ENCODE results near the gene PPP1R15A. TPM values are rescaled to one million over a fixed set of nuclear protein-coding genes. Genes with fewer than 3 reads are reported as not detected.
A peak's percentile ranks its signal among the peaks of the same experiment; 100 is the strongest.

PPP1R15A gene
- total RNA-seq, 2 experiments from 2014 or later: 23.4 to 31.7 TPM

- Histone ChIP-seq H3K79me2 (ENCODE audit: insufficient read depth, low read depth, low read length) (no peaks in the 10 kb centered on the region), H3K9me3 (ENCODE audit: low read length) (no peaks in the 10 kb centered on the region), H2AFZ (ENCODE audit: low read length) (peak within 1 kb of the TSS; percentile 61), H3K4me2 (ENCODE audit: low read length) (peak within 1 kb of the TSS; percentile 84), H3K9me2 (ENCODE audit: insufficient read depth, low read length) (no peaks in the 10 kb centered on the region), H4K20me1 (ENCODE audit: insufficient read depth, low read length) (no peaks in the 10 kb centered on the region), H3K4me1 (ENCODE audit: insufficient read depth, low read length, poor library complexity, severe bottlenecking) (peaks cover 20% of the 10 kb centered on the region), H3K4me3 (ENCODE audit: low read depth, low read length, poor library complexity, severe bottlenecking) (peak within 1 kb of the TSS; percentile 66), H3K36me3 (ENCODE audit: insufficient read depth, low read length) (no peaks in the 10 kb centered on the region), H3K27ac (ENCODE audit: low read depth, low read length, poor library complexity, severe bottlenecking) (peak within 1 kb of the TSS; percentile 37)
- DNase-seq (ENCODE audit: low spot score): no peak
- no TSS peak for BruUV-seq (replicated peaks)
- POLR2A ChIA-PET: interaction anchor here (0.5 to 2.2 kb wide), 6 partner anchors 22 to 140 kb away, joined by 3 to 6 read pairs (median 6); partner anchors contain the start of gene FUT2
- intact Hi-C loops (cut with micrococcal nuclease; ENCODE audit: unreplicated experiment): loop anchor here (1.0 kb wide), 1 partner anchor 135 kb away; no protein-coding TSS in a partner anchor
- CTCF ChIA-PET (ENCODE audit: unreplicated experiment): interaction anchor here (0.6 to 1.3 kb wide), 5 partner anchors 20 to 206 kb away, joined by 3 to 5 read pairs (median 3); no protein-coding TSS in a partner anchor
- peak; percentile 52; the same call in 1 of the 2 replicates for TF ChIP-seq CTCF (conservative IDR thresholded peaks at IDR 0.05; ENCODE audit: low read length)
- no peak for TF ChIP-seq EZH2phosphoT487 (IDR thresholded peaks at IDR 0.05; ENCODE audit: borderline replicate concordance, low read depth, low read length)
Measured at GRCh38 chr19:48836089-48837017, 35.9 kb upstream of the PPP1R15A start, which contains the start of gene HSD17B14. Gene HSD17B14 (minus strand): TSS chr19:48836491. CDS start chr19:48836411, 80 bp downstream.

GRCh38 chr19:48837051-48837524 is 35.1 kb upstream of the PPP1R15A start:
- H3K36me3 ChIP-seq (ENCODE audit: insufficient read depth, low read length): no peaks in the 10 kb centered on the region
- H3K9me2 ChIP-seq (ENCODE audit: insufficient read depth, low read length): no peaks in the 10 kb centered on the region
- no TSS peak for BruUV-seq (replicated peaks)
- peak overlapping the region; percentile 66 for H3K4me3 ChIP-seq (ENCODE audit: low read depth, low read length, poor library complexity, severe bottlenecking)
- intact Hi-C loops (cut with micrococcal nuclease; ENCODE audit: unreplicated experiment): loop anchor here (1.0 kb wide), 1 partner anchor 134 kb away; no protein-coding TSS in a partner anchor
- peak overlapping the region; percentile 61 for H2AFZ ChIP-seq (ENCODE audit: low read length)
- H3K9me3 ChIP-seq (ENCODE audit: low read length): no peaks in the 10 kb centered on the region
- H3K4me2 ChIP-seq (ENCODE audit: low read length): peak overlapping the region; percentile 84
- no peaks in the 10 kb centered on the region for H3K79me2 ChIP-seq (ENCODE audit: insufficient read depth, low read depth, low read length)
- no peak for TF ChIP-seq CTCF (conservative IDR thresholded peaks at IDR 0.05; ENCODE audit: low read length)
- no peak for TF ChIP-seq EZH2phosphoT487 (IDR thresholded peaks at IDR 0.05; ENCODE audit: borderline replicate concordance, low read depth, low read length)
- peaks cover 20% of the 10 kb centered on the region for H3K4me1 ChIP-seq (ENCODE audit: insufficient read depth, low read length, poor library complexity, severe bottlenecking)
- H4K20me1 ChIP-seq (ENCODE audit: insufficient read depth, low read length): no peaks in the 10 kb centered on the region
- CTCF ChIA-PET (ENCODE audit: unreplicated experiment): interaction anchor here (0.9 to 1.3 kb wide), 2 partner anchors 41 to 117 kb away, joined by 3 to 5 read pairs; no protein-coding TSS in a partner anchor
- POLR2A ChIA-PET: interaction anchor here (0.5 to 2.2 kb wide), 5 partner anchors 23 to 141 kb away, joined by 3 to 6 read pairs (median 6); partner anchors contain the start of gene FUT2
- DNase-seq (ENCODE audit: low spot score): peak; percentile 90
- no peak overlapping the region for H3K27ac ChIP-seq (ENCODE audit: low read depth, low read length, poor library complexity, severe bottlenecking)
